Duodenal mucosa (tissue), 2 donors: ENCODE measurements around the gene CHRM1.

Experiments
- H3K27ac ChIP-seq: one replicate; pipeline ENCODE4 v1.7.0; 2013; ENCODE audit warnings: low read depth, low read length
- H3K27me3 ChIP-seq, 2 donors: one replicate each; pipeline ENCODE4 v1.7.0; 2013; ENCODE audit warnings: low read length in 2 of 2, control low read depth in 1 of 2; ENCODE audit not compliant: insufficient read depth in 2 of 2, control insufficient read depth in 1 of 2
- H3K36me3 ChIP-seq, 2 donors: one replicate each; pipeline ENCODE4 v1.7.0; 2013; ENCODE audit warnings: low read length in 2 of 2, control low read depth in 1 of 2; ENCODE audit not compliant: insufficient read depth in 2 of 2, control insufficient read depth in 1 of 2
- H3K4me1 ChIP-seq, 2 donors: one replicate each; pipeline ENCODE4 v1.7.0; 2013; ENCODE audit warnings: low read length in 2 of 2, control low read depth in 1 of 2; ENCODE audit not compliant: insufficient read depth in 2 of 2, control insufficient read depth in 1 of 2
- H3K4me3 ChIP-seq, 2 donors: one replicate each; pipeline ENCODE4 v1.7.0; 2013; ENCODE audit warnings: low read length in 2 of 2, low read depth in 1 of 2
- H3K9ac ChIP-seq, 2 donors: one replicate each; pipeline ENCODE4 v1.7.0; 2013; ENCODE audit warnings: low read length in 2 of 2, low read depth in 1 of 2
- H3K9me3 ChIP-seq, 2 donors: one replicate each; pipeline ENCODE4 v1.7.0; 2013; ENCODE audit warnings: low read length in 2 of 2, control low read depth in 1 of 2; ENCODE audit not compliant: control insufficient read depth in 1 of 2

CHRM1 gene

GRCh38 chr11:62921201-62921572, at the start of gene CHRM1:
Gene CHRM1 (minus strand): TSS chr11:62921363. CDS start chr11:62911100, 10,263 bp downstream.
- Histone ChIP-seq H3K9ac (peak within 1 kb of the TSS in 1 of 2 donors; percentile 25), H3K36me3 (no peaks in the 10 kb centered on the region), H3K4me1 (peaks cover 19 to 30% of the 10 kb centered on the region in 2 donors), H3K4me3 (peak within 1 kb of the TSS in 1 of 2 donors; percentile 35), H3K27ac (no peak within 1 kb of the TSS), H3K27me3 (peaks cover 41 to 42% of the 10 kb centered on the region in 2 donors), H3K9me3 (no peaks in the 10 kb centered on the region)

GRCh38 chr11:62965574-62965973, 44.4 kb upstream of the CHRM1 start:
- H3K36me3 ChIP-seq, result no peaks in the 10 kb centered on the region
- H3K4me1 ChIP-seq, result no peaks in the 10 kb centered on the region
- H3K27ac ChIP-seq, result no peak overlapping the region
- no peak overlapping the region for H3K9ac ChIP-seq
- no peak overlapping the region for H3K4me3 ChIP-seq
- no peaks in the 10 kb centered on the region for H3K9me3 ChIP-seq
- H3K27me3 ChIP-seq, result no peaks in the 10 kb centered on the region

GRCh38 chr11:62962391-62962790, 41.2 kb upstream of the CHRM1 start:
- no peak overlapping the region for H3K4me3 ChIP-seq
- H3K36me3 ChIP-seq, result no peaks in the 10 kb centered on the region
- no peak overlapping the region for H3K9ac ChIP-seq
- H3K27ac ChIP-seq, result no peak overlapping the region
- H3K9me3 ChIP-seq, result no peaks in the 10 kb centered on the region
- H3K27me3 ChIP-seq, result no peaks in the 10 kb centered on the region
- peaks cover 11 to 13% of the 10 kb centered on the region in 2 donors for H3K4me1 ChIP-seq

GRCh38 chr11:62961017-62961570, 39.9 kb upstream of the CHRM1 start:
- H3K4me1 ChIP-seq, result peaks cover 11 to 13% of the 10 kb centered on the region in 2 donors
- no peak overlapping the region for H3K27ac ChIP-seq
- no peaks in the 10 kb centered on the region for H3K36me3 ChIP-seq
- no peaks in the 10 kb centered on the region for H3K27me3 ChIP-seq
- no peak overlapping the region for H3K4me3 ChIP-seq
- no peaks in the 10 kb centered on the region for H3K9me3 ChIP-seq
- H3K9ac ChIP-seq, result no peak overlapping the region

DNA sequence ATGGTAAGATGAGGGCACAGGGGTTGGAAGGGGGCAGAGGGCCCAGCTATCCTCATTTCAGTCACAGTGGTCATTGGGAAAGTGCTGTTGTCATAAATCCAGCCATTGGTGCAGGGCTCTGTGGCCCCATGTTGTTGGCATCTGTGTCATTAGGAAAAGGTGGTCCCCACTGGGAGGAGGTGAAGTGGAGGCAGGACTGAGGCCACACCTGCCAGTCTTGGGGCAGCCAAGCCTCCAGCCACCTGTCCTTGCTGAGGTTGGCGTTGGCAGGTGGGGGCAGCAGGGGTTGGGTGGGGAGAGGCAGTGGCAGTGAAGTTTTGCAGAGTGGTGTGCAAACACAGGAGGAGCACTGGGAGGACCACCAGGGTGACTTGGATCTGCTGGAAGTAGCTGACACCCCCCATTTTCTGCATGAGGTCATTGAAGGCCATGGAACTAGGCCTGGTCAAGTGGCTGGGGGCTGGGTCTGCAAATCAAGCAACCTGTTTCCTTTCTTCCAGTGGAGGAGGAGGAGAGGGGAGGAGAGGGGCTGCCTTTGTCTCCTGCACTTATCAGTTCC, 38.3 kb upstream of the CHRM1 start:
- Histone ChIP-seq H3K9ac (no peak overlapping the region), H3K4me1 (peaks cover 11 to 13% of the 10 kb centered on the region in 2 donors), H3K36me3 (no peaks in the 10 kb centered on the region), H3K9me3 (no peaks in the 10 kb centered on the region), H3K27me3 (no peaks in the 10 kb centered on the region), H3K4me3 (no peak overlapping the region), H3K27ac (no peak overlapping the region)

DNA sequence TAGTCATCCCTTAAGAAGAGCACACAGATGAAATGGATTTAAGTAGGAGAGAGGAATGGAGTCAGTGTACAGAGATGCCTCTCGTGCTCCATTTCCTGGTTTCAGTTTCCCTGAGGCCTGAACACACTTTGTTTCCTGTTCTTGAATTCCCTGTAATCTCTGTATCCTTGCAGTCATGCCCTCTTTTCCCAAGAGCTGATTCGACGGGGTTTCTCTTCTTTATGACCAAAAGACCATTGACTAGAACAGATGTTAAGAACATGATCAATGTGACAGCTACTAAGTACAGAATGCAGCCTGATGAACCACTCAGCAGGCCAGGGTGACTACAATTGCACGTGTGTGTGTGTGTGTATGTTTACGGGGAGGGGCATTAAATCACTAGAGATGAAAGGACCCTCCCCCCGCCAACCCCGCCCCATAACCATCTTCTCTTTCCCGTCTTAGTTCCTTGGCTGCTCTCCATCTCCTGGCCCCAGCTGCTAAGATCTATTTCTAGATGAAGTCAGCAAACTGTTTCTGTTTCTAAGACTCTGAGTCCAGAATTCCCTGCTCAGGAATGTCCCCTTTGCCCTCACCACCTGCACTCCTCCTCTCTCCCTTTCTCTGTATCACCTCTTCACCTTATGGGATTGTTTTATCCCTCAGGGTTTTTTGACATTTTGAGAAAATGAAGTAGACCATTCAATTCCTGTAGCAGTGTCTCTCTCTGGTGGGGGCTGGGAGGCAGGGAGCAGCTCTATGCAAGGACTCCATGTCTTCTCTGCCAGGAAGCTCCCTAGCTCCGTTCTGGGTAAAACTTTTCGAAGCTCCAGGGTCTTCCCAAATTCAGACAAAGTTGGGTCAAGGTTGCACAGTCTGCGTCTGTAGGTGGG, 37.6 kb upstream of the CHRM1 start:
- no peaks in the 10 kb centered on the region for H3K36me3 ChIP-seq
- H3K27ac ChIP-seq, result no peak overlapping the region
- H3K4me1 ChIP-seq, result peaks cover 11 to 13% of the 10 kb centered on the region in 2 donors
- no peak overlapping the region for H3K4me3 ChIP-seq
- no peaks in the 10 kb centered on the region for H3K9me3 ChIP-seq
- H3K9ac ChIP-seq, result no peak overlapping the region
- no peaks in the 10 kb centered on the region for H3K27me3 ChIP-seq

DNA sequence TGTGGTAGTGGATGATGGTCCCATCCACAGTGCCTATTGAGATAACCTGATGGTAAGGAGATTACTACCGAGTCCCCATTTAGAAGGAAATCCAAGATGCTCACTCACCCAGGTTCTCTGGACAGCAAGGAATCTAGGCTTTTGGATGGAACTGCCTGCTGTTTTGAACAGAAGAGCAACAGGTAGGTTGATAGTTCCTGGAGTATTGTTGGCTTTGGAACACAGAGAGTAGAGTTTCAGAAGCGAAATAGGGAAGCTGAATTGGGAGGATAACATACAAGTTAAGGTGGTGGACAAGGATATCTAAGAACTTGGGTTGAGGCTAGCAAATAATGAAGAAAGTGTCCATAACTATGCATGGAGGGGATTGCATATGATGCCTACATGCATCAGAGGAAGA, 36.0 kb upstream of the CHRM1 start:
- Histone ChIP-seq H3K9me3 (no peaks in the 10 kb centered on the region), H3K4me1 (peaks cover 11 to 13% of the 10 kb centered on the region in 2 donors), H3K9ac (no peak overlapping the region), H3K4me3 (no peak overlapping the region), H3K27ac (no peak overlapping the region), H3K36me3 (no peaks in the 10 kb centered on the region), H3K27me3 (no peaks in the 10 kb centered on the region)

DNA sequence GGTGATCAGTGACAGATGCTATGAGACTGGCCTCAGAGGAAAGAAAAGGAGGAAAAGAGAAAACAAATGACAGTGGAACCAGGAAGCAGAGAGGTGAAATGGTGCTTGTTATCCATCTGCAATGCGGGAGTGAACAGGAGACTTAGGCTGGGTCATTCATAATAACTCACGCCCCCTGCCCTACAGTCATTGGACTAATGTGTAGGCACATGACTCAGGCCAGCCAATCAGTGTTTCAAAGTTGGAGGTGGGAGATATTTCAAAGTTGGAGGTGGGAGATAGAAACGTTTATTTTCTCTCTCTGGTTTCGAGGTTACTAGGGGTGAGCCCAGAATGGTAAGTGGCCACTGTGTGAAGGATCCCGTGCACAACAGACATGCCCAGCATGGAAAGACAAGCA, 33.3 kb upstream of the CHRM1 start:
- H3K36me3 ChIP-seq, result no peaks in the 10 kb centered on the region
- no peak overlapping the region for H3K27ac ChIP-seq
- H3K9ac ChIP-seq, result no peak overlapping the region
- H3K27me3 ChIP-seq, result no peaks in the 10 kb centered on the region
- no peaks in the 10 kb centered on the region for H3K9me3 ChIP-seq
- H3K4me1 ChIP-seq, result peaks cover 11 to 13% of the 10 kb centered on the region in 2 donors
- no peak overlapping the region for H3K4me3 ChIP-seq

DNA sequence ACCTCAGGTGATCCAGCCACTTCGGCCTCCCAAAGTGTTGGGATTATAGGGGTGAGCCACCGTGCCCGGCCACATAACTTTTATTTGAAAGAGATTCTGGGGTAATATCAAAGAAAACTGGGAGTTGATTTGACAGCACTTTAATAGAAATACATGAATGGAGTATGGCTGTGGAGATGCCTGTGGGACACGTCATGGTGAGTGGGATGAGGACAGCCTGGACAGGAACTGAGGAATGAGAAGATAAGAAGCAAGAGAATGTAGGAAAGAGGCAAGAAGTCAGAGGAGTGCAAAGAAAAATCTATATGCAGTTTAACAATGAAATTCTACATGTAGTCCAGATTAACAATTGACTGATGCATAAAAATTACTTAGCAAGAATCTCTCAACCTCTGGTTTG, 32.6 kb upstream of the CHRM1 start:
- Histone ChIP-seq H3K9ac (no peak overlapping the region), H3K36me3 (no peaks in the 10 kb centered on the region), H3K27ac (no peak overlapping the region), H3K4me1 (peaks cover 6 to 7% of the 10 kb centered on the region in 2 donors), H3K4me3 (no peak overlapping the region), H3K27me3 (no peaks in the 10 kb centered on the region), H3K9me3 (no peaks in the 10 kb centered on the region)

DNA sequence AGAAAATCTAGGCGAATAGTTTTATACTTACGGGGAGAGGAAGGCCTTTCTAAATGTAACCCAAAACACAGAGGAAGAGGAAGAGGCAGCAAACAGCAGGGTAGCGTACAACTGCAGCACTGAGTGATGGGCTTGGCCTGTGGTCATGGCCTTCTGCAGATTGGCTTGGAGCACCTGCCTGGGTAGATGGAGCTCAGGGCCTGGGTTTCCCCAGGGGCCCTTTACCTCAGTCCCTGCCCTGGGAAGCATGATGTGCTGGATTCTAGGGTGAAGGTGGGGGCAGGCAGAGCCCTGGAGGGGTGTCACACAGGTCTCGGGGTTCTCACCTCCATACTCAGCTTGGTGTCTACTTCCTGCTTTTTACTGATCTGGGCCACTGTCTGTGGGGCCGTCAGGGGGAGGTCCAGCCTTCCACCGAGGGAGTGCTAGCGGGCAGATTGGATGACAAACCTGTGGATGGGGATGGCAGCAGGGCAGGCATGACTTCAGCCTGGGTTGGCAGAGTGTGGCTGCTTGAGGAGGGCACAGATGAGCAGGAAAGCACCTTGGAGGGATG, 27.7 kb upstream of the CHRM1 start:
- Histone ChIP-seq H3K4me3 (no peak overlapping the region), H3K9me3 (no peaks in the 10 kb centered on the region), H3K27me3 (peaks cover 0 to 4% of the 10 kb centered on the region in 2 donors), H3K9ac (no peak overlapping the region), H3K27ac (no peak overlapping the region), H3K4me1 (no peaks in the 10 kb centered on the region), H3K36me3 (no peaks in the 10 kb centered on the region)
